T1000 (cell line): ENCODE data around the gene SPRR1B.
"Not testable (repeated sequence)": the region's sequence is repeated elsewhere in the genome, so short reads cannot be mapped to it uniquely, and the experiment has no call there.

ENCODE experiments used
- DNase-seq: peaks from one replicate; lab custom pipeline; 2025; ENCODE audit warnings: mixed read lengths; lab: John Stamatoyannopoulos, UW

The SPRR1B gene

GRCh38 chr1:153030895-153031294, at the start of gene SPRR1B:
Gene SPRR1B (plus strand): TSS chr1:153031203. CDS start chr1:153032346, 1,143 bp downstream.
- no peak for DNase-seq

GRCh38 chr1:152982076-152982475, 48.9 kb upstream of the SPRR1B start:
- DNase-seq: no peak

GRCh38 chr1:152983234-152983633, 47.8 kb upstream of the SPRR1B start:
- DNase-seq: no peak

GRCh38 chr1:152983743-152984142, 47.3 kb upstream of the SPRR1B start, which contains the start of gene SPRR1A:
Gene SPRR1A (plus strand): TSS chr1:152984081. CDS start chr1:152985231, 1,150 bp downstream.
- no peak for DNase-seq

- no peak for DNase-seq
Measured at GRCh38 chr1:152986578-152986977, 44.4 kb upstream of the SPRR1B start.

- no peak for DNase-seq
Measured at GRCh38 chr1:152993186-152993585, 37.8 kb upstream of the SPRR1B start.

- no peak for DNase-seq
Measured at GRCh38 chr1:152995842-152996241, 35.2 kb upstream of the SPRR1B start.

- DNase-seq: no peak
Measured at GRCh38 chr1:152996633-152997400, 34.2 kb upstream of the SPRR1B start.

GRCh38 chr1:152997901-152998300, 33.1 kb upstream of the SPRR1B start:
- DNase-seq: no peak

- no peak for DNase-seq
Measured at GRCh38 chr1:152998476-152998875, 32.5 kb upstream of the SPRR1B start.

- no peak for DNase-seq
Measured at GRCh38 chr1:152999818-153000217, 31.2 kb upstream of the SPRR1B start.

GRCh38 chr1:153000294-153000693, 30.7 kb upstream of the SPRR1B start:
- no peak for DNase-seq

- DNase-seq: no peak
Measured at GRCh38 chr1:153001382-153001781, 29.6 kb upstream of the SPRR1B start, which contains the start of gene SPRR3. Gene SPRR3 (plus strand): TSS chr1:153001749. CDS start chr1:153003021, 1,272 bp downstream.

- DNase-seq: not testable (repeated sequence)
Measured at GRCh38 chr1:153011235-153011758, 19.7 kb upstream of the SPRR1B start.

- not testable (repeated sequence) for DNase-seq
Measured at GRCh38 chr1:153021829-153022228, 9.2 kb upstream of the SPRR1B start.

- not testable (repeated sequence) for DNase-seq
Measured at GRCh38 chr1:153022340-153022739, 8.7 kb upstream of the SPRR1B start.

- no peak for DNase-seq
Measured at GRCh38 chr1:153023109-153023508, 7.9 kb upstream of the SPRR1B start.

- no peak for DNase-seq
Measured at GRCh38 chr1:153024413-153024812, 6.6 kb upstream of the SPRR1B start.

- DNase-seq: no peak
Measured at GRCh38 chr1:153025797-153026196, 5.2 kb upstream of the SPRR1B start.

GRCh38 chr1:153028766-153029165, 2.2 kb upstream of the SPRR1B start:
- DNase-seq: no peak

GRCh38 chr1:153032073-153032472, 1.1 kb downstream of the SPRR1B start:
- no peak for DNase-seq

- no peak for DNase-seq
Measured at GRCh38 chr1:153032677-153033308, 1.8 kb downstream of the SPRR1B start.

GRCh38 chr1:153035211-153035610, 4.2 kb downstream of the SPRR1B start:
- DNase-seq: no peak
